Measurements from ENCODE around the gene C4orf50. TPM values are rescaled to one million over a fixed set of nuclear protein-coding genes. Genes with fewer than 3 reads are reported as not detected.

C4orf50 gene
- total and polyA plus RNA-seq, 2 donors (not counting 1 experiment from before 2014, with no cell fraction given) = 0.02 TPM; not detected in 1

DNA sequence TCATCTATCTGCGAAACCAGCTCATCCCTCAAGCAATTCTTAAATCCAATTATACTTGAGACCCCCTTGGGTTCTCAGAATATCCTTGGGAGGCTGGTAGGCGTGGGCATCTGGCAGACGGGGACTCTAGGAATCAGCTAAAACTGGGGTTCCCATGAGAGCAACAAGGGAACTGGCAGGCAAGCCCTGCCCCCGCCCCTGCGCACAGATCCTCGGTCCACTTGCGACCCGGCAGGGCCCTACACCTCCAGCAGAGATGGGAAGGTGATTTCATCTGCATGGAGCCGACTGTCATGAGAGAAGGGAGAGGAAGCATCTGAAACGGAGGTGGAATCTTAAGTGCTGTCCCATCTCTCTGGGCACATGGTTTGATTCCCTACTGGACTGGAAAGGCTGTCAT lies 9.9 kb upstream of the C4orf50 start:
- CTCF ChIA-PET = no interaction called here
- H3K27me3 Mint-ChIP-seq = no peaks in the 10 kb centered on the region
- intact Hi-C loops (cut with micrococcal nuclease) = no loop called here
- Histone ChIP-seq H4K20me1 (ENCODE audit: control insufficient read depth, insufficient read depth, low read length, poor library complexity, severe bottlenecking) (no peaks in the 10 kb centered on the region), H3K27ac (ENCODE audit: low read length in 2 of 2) (no peak overlapping the region), H3K4me2 (replicated peaks; ENCODE audit: low read depth, low read length, poor library complexity, severe bottlenecking) (no peak overlapping the region), H3K9ac (ENCODE audit: low read length) (no peak overlapping the region), H3K36me3 (replicated peaks in 1 of 2; ENCODE audit: control extremely low read depth in 1 of 2, control insufficient read depth in 1 of 2, extremely low read depth in 1 of 2, insufficient read depth in 2 of 2, low read length in 1 of 2) (no peaks in the 10 kb centered on the region), H3K79me2 (ENCODE audit: control insufficient read depth, insufficient read depth, low read length) (no peaks in the 10 kb centered on the region), H3K4me3 (ENCODE audit: control extremely low read depth in 1 of 5, extremely low read depth in 1 of 5, insufficient read depth in 1 of 5, low read depth in 2 of 5, low read length in 4 of 5) (no peak overlapping the region), H3K9me3 (ENCODE audit: control extremely low read depth in 1 of 3, control insufficient read depth in 2 of 3, insufficient read depth in 1 of 3, low read length in 2 of 3) (peaks cover 0 to 2% (median 0%) of the 10 kb centered on the region in 3 donors), H3K4me1 (ENCODE audit: control insufficient read depth in 2 of 2, insufficient read depth in 2 of 2, low read length in 2 of 2) (no peaks in the 10 kb centered on the region), H3K27me3 (replicated peaks in 1 of 4; ENCODE audit: control extremely low read depth in 1 of 4, control insufficient read depth in 3 of 4, insufficient read depth in 4 of 4, low read length in 3 of 4) (no peaks in the 10 kb centered on the region), H2AFZ (ENCODE audit: insufficient read depth, low read depth, low read length, poor library complexity, severe bottlenecking) (no peak overlapping the region)
- POLR2A ChIA-PET = no interaction called here
- H3K4me3 Mint-ChIP-seq = no peak overlapping the region
- no peak overlapping the region for H3K27ac Mint-ChIP-seq
- DNase-seq (no peak), ATAC-seq (ENCODE audit: low read depth) (no peak)
- 94% methylated on average over 9 of the region's 10 CpGs for WGBS (ENCODE audit: insufficient coverage)
- no peaks in the 10 kb centered on the region for H3K9me3 Mint-ChIP-seq (ENCODE audit: insufficient read depth)
- no peaks in the 10 kb centered on the region for H3K4me1 Mint-ChIP-seq
- no peak for TF ChIP-seq EZH2 (IDR thresholded peaks at IDR 0.05; ENCODE audit: borderline replicate concordance, insufficient read depth, low read depth, low read length, poor library complexity, severe bottlenecking)
- TF ChIP-seq, protein P1, sequence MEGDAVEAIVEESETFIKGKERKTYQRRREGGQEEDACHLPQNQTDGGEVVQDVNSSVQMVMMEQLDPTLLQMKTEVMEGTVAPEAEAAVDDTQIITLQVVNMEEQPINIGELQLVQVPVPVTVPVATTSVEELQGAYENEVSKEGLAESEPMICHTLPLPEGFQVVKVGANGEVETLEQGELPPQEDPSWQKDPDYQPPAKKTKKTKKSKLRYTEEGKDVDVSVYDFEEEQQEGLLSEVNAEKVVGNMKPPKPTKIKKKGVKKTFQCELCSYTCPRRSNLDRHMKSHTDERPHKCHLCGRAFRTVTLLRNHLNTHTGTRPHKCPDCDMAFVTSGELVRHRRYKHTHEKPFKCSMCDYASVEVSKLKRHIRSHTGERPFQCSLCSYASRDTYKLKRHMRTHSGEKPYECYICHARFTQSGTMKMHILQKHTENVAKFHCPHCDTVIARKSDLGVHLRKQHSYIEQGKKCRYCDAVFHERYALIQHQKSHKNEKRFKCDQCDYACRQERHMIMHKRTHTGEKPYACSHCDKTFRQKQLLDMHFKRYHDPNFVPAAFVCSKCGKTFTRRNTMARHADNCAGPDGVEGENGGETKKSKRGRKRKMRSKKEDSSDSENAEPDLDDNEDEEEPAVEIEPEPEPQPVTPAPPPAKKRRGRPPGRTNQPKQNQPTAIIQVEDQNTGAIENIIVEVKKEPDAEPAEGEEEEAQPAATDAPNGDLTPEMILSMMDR (IDR thresholded peaks at IDR 0.05) = no peak

DNA sequence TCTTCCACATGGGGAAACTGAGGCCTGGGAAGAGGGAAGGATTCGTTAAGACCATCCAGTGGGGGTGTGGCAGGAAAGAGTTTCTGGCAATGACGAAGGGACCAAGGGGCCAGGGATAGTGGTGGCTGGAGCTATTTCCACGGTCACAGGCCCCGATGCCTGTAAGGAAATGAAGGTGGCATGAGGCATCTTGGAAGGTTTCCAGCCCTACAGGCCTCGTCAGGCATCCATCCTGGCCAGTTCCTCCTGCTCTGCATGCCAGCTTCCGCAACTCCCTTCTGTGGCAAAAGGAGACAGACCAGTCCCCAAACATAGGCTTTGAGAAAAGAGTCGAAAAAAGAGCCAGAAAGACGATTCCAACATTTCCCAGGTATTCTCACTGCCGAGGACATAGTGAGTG lies 9.2 kb upstream of the C4orf50 start:
- no peaks in the 10 kb centered on the region for H3K9me3 Mint-ChIP-seq (ENCODE audit: insufficient read depth)
- H3K4me2 ChIP-seq (replicated peaks; ENCODE audit: low read depth, low read length, poor library complexity, severe bottlenecking) = no peak overlapping the region
- intact Hi-C loops (cut with micrococcal nuclease) = no loop called here
- no peak overlapping the region for H3K27ac Mint-ChIP-seq
- no peak for DNase-seq
- H3K4me3 ChIP-seq (ENCODE audit: control extremely low read depth in 1 of 5, extremely low read depth in 1 of 5, insufficient read depth in 1 of 5, low read depth in 2 of 5, low read length in 4 of 5) = no peak overlapping the region
- no peak overlapping the region for H3K9ac ChIP-seq (ENCODE audit: low read length)
- H4K20me1 ChIP-seq (ENCODE audit: control insufficient read depth, insufficient read depth, low read length, poor library complexity, severe bottlenecking) = no peaks in the 10 kb centered on the region
- H2AFZ ChIP-seq (ENCODE audit: insufficient read depth, low read depth, low read length, poor library complexity, severe bottlenecking) = no peak overlapping the region
- POLR2A ChIA-PET = no interaction called here
- H3K4me1 ChIP-seq (ENCODE audit: control insufficient read depth in 2 of 2, insufficient read depth in 2 of 2, low read length in 2 of 2) = no peaks in the 10 kb centered on the region
- no peaks in the 10 kb centered on the region for H3K4me1 Mint-ChIP-seq
- no peak for ATAC-seq (ENCODE audit: low read depth)
- no peak overlapping the region for H3K4me3 Mint-ChIP-seq
- TF ChIP-seq EZH2 (IDR thresholded peaks at IDR 0.05; ENCODE audit: borderline replicate concordance, insufficient read depth, low read depth, low read length, poor library complexity, severe bottlenecking) = no peak
- TF ChIP-seq, protein P1 (IDR thresholded peaks at IDR 0.05) = no peak
- WGBS (ENCODE audit: insufficient coverage) = 84% methylated on average over 6 of the region's 9 CpGs
- H3K79me2 ChIP-seq (ENCODE audit: control insufficient read depth, insufficient read depth, low read length) = no peaks in the 10 kb centered on the region
- H3K9me3 ChIP-seq (ENCODE audit: control extremely low read depth in 1 of 3, control insufficient read depth in 2 of 3, insufficient read depth in 1 of 3, low read length in 2 of 3) = peaks cover 0 to 7% (median 0%) of the 10 kb centered on the region in 3 donors
- no peaks in the 10 kb centered on the region for H3K27me3 ChIP-seq (replicated peaks in 1 of 4; ENCODE audit: control extremely low read depth in 1 of 4, control insufficient read depth in 3 of 4, insufficient read depth in 4 of 4, low read length in 3 of 4)
- no peak overlapping the region for H3K27ac ChIP-seq (ENCODE audit: low read length in 2 of 2)
- CTCF ChIA-PET = no interaction called here
- no peaks in the 10 kb centered on the region for H3K27me3 Mint-ChIP-seq
- H3K36me3 ChIP-seq (replicated peaks in 1 of 2; ENCODE audit: control extremely low read depth in 1 of 2, control insufficient read depth in 1 of 2, extremely low read depth in 1 of 2, insufficient read depth in 2 of 2, low read length in 1 of 2) = no peaks in the 10 kb centered on the region
